HTERT RPE-1 (cell line): ENCODE measurements around the gene PRXL2A.
"Not testable (repeated sequence)": the region's sequence is repeated elsewhere in the genome, so short reads cannot be mapped to it uniquely, and the experiment has no call there.

Experiments used
- in situ Hi-C: fragments of 300-500 bp; cut with MboI; formaldehyde crosslinking; loops from 4 replicates; pipeline ENCODE4 v1.14.3; 2020; ENCODE audit warnings: low sequenced_read_pairs

The PRXL2A gene

DNA sequence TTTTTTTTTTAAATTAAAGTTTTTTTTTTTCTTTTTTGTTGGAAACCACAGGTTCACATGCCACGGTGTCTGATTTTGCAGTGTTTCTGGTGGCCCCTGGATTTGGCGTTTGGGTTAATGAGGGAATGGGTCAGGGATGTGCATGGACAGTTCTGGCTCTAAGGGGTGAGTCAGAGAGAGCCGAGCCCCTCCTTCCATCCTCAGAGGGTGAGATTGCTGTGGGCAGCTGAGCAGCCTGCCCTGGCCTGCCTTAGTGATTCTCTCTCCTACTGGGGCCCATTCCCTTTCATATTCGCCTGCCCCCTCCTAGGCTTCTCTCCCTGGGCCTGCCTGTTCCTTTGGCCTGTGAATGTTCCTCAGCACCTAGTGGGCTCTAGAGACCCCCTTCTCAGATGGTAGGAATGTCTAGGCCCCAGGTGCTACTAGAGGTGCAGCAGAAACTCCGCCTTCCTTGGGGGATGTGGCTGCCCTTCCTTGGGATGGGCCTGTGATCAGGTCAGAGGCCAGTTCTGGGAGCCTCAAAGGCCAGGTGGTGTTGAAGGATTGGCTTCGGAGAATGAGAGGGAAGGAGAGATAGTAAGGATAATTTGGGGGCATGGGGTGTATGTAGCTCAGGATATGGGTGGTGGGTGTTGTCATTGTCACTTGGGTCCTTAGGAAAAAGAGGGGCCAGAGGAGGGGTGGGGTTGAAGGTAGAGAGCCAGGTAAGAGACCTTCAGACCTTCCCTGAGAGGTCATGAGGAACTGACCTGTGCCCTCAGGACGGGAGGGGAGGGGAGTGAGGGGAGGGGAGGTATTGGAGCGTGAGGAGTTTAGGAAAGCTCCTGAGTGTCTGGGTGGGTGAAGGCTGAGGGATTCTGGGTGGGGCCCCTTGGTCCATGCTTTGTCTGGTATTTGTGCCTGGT, 65.6 kb downstream of the PRXL2A start:
- in situ Hi-C loops = no loop called here

DNA sequence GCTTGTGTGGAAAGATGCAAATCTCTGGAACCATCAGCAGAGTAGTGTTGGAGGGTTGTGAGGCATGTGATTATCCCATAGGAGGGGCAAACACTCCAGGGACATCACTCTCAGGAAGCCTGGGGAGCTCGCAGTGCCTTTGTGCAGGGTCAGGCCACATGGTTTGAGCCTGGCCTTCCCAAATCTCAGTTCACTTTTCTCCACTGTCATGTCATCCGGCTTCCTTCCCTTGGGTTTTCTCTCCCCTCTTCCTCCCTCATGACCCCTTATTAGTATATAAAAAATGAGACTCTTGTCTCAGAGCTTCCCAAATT, 66.2 kb downstream of the PRXL2A start:
- in situ Hi-C loops = no loop called here

DNA sequence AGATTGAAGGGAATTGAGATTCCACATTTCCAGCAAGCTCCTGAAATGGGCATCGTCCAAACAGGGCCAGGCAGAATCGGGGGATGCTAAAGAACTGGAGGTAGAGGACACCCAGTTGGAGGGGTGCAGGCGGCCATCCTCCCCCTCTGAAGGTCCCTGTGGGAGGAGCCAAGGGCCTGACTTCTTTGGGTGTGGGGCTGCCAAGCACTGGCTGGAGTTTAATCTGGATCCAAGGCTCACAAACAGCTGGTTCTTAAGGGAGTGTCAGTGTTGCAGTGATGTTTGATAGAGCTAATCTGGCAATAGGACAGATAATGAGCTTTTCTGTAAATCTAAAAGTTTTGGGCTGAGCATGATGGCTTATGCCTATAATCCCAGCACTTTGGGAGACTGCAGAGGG, 66.6 kb downstream of the PRXL2A start:
- in situ Hi-C loops = no loop called here

DNA sequence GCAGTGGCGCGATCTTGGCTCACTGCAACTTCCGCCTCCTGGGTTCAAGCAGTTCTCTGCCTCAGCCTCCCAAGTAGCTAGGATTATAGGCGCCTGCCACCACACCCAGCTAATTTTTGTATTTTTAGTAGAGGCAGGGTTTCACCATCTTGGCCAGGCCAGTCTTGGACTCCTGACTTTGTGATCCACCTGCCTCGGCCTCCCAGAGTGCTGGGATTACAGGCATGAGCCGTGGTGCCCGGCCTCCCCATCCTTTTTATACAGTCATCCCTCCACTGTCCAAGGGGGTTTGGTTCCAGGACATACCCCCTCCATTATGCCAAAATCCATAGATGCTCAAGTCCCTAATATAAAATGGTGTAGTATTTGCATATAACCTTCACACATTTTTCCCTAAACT, 67.3 kb downstream of the PRXL2A start:
- in situ Hi-C loops = not testable (repeated sequence)

DNA sequence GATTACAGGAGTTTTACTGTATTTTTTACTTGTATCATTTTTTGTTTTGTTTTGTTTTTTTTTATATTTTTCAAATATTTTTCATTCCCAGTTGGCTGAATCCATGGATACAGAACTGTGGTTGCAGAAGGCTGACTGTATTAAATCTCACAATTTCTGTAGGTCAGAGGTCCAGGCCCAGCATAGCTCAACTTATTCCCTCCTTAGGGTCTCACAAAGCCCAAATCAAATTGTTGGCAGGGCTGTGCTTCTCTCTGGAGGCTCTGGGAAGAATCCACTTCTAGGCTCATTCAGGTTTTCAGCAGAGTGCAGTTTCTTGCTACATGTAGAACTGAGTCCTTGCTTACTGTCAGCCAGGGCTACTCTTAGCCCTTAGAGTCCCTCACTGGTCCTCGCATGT, 68.3 kb downstream of the PRXL2A start:
- in situ Hi-C loops = no loop called here

DNA sequence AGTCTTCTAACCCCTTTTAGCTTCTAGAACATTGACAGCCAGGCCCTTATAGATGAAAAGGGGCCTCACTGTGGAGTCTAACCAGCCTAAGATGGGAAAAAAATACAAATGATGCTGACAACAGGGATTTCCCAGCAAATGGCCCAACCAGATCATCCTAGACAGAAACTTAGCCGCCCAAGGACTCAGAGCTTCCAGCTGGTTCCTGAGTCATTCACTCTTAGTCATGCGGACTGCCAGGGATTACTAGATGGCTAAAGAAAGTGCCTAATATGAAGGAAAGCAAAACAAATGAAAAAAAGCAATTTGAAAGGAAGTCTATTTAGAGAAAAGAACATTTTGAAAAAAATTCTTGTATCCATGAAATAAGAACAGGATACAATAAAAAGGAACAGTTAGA, 69.5 kb downstream of the PRXL2A start:
- in situ Hi-C loops = no loop called here

DNA sequence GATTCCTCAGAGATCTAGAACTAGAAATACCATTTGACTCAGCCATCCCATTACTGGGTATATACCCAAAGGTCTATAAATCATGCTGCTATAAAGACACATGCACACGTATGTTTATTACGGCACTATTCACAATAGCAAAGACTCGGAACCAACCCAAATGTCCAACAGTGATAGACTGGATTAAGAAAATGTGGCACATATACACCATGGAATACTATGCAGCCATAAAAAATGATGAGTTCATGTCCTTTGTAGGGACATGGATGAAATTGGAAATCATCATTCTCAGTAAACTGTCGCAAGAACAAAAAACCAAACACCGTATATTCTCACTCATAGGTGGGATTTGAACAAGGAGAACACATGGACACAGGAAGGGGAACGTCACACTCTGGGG, 72.0 kb downstream of the PRXL2A start:
- in situ Hi-C loops = not testable (repeated sequence)

DNA sequence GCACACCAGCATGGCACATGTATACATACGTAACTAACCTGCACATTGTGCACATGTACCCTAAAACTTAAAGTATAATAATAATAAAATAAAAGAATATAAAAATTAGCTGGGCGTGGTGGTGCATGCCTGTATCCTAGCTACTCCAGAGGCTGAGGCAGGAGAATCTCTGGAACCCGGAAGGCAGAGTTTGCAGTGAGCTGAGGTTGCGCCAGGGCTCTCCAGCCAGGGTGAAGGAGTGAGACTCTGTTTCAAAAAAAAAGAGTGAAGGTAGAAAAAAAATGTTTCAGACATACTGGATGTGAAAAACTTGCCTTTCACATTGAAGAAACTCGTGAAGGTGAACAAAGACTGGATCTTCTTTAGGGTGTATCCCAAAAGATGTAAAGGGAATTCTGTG, 72.5 kb downstream of the PRXL2A start:
- in situ Hi-C loops = no loop called here

DNA sequence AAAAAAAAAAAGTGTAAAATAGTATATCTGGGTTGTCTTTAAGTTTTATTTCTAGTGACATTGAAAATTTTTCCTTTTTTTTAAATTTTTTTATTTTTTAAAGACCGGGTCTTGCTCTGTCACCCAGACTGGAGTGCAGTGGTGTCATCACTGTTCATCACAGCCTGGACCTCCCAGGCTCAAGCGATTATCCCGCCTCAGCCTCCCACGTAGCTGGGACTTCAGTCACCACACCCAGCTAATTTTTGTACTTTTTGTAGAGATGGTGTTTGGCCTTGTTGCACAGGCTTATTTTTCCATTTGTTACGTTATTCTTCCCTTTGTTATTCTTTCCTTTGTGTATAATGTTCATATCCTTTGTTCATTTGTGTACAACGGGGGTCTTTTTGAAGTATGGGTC, 75.9 kb downstream of the PRXL2A start:
- in situ Hi-C loops = no loop called here

DNA sequence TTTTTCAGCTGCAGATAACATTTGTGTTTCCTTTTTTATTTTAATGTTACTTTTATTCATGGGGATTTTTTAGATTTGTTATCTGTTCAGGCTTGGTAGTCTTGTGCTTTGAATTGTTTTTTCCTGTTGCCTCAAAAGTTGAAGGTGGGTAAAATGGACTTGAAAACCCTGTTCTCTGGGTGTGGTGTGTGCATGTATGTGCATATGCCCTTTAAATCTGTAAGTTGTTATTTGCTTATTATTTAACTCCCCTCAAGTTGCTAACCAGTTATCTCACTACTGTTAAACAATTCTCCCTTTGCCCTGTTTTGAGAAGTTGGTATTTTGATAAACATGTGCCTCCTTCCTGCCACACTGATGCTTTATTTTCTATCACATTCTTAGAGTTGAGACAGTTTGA, 76.3 kb downstream of the PRXL2A start:
- in situ Hi-C loops = no loop called here

DNA sequence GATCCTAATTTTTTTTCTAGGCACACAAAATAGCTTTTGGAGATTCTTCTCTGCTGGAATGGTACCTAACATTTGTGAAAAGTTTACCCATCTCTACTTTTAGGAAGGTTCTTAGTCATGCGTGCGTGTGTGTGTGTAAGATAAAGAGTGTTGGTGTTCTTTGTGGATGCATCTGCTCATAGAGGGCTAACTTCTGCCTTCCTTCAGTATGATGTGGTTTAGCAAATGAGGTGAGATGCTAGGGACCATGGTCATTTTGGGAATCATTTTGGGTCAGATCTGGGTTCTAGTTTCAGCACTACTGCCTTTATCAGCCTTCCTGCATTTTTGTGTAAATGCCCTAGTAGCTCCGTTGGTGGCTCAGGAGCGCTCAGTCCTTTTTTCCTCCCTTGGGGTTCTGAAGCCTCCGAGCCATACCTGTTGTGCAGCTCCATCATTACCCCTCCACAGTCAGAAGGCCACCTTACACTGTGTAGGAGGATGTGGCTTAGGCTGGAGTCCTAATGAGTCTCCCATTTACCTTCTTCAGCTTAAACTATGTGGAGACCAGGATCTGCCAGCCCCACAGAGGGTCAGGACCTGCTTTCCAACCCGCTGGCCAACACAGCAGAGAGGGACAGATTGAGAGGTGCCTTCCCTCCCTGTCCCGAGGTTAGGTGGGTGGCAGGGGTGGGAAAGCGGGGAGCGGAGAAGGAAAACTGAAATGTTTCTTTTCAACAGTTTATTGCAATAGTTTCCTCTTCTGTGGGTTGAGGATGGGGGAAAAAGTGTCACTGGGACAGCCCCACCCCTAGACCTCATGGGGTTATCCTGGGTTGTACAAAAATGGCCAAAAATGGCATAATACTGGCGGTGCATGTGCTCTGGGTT, 77.0 kb downstream of the PRXL2A start:
- in situ Hi-C loops = no loop called here

DNA sequence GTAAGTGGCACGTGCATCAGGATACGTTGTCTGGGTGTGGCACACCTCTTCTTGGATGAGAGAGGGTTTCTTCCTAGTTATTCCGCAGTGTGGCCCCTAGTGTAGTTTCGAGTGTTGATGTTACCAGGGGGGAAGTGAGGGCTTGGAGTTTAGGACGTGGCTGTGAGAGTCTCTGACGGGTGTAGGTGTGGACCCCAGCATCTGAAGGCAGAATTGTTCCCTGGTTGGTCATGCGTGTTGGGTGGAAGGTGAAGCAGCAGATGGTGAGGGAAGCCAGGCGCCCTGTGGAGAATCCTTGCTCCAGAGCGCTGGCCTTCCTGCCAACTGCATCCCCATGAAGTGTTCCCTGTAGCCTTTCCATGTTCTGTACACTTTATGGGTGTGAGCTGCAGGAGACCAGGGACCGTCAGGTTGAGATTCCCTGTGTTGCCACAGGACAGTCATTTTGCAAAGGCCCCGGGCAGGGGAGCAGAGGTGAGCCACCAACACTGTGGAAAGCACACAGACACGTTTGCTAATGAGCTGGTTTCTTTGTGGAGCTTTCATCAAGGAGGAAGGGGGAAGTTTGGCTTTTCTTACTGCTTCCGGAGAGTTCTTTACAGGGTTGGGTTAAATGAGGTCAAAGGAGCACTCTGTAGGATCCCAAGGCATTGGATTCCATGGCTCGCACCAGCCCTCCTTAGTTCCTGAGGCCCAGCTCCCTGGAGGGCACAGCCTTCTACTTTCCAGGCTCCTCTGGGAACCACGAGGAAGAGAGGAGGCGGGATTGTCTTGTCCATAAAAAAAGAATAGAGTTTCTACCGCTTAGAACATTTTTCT, 77.8 kb downstream of the PRXL2A start:
- in situ Hi-C loops = no loop called here
